Measurements from ENCODE around the gene CYP11A1. TPM values are rescaled to one million over a fixed set of nuclear protein-coding genes. Genes with fewer than 3 reads are reported as not detected.

Gene CYP11A1
- not detected for total RNA-seq

GRCh38 chr15:74367296-74367854 lies at the start of gene CYP11A1:
CYP11A1 (minus strand) TSS chr15:74367646; CDS start chr15:74367585, 61 bp downstream.
- ATAC-seq (no peak), DNase-seq (no peak)
- peaks cover 50% of the 10 kb centered on the region for H3K27me3 Mint-ChIP-seq (ENCODE audit: low read depth)
- H3K4me3 Mint-ChIP-seq = peak within 1 kb of the TSS; percentile 29
- no peaks in the 10 kb centered on the region for H3K36me3 Mint-ChIP-seq (ENCODE audit: low read depth)
- H3K9me3 Mint-ChIP-seq (ENCODE audit: insufficient read depth) = no peaks in the 10 kb centered on the region
- H3K4me1 Mint-ChIP-seq (ENCODE audit: low read depth) = peaks cover 7% of the 10 kb centered on the region
- ChIA-PET CTCF (interaction anchor here (1.0 to 1.8 kb wide), 3 partner anchors 8 to 265 kb away, joined by 3 to 5 read pairs (median 4); no protein-coding TSS in a partner anchor), POLR2A (no interaction called here)
- no peak within 1 kb of the TSS for H3K27ac Mint-ChIP-seq

DNA sequence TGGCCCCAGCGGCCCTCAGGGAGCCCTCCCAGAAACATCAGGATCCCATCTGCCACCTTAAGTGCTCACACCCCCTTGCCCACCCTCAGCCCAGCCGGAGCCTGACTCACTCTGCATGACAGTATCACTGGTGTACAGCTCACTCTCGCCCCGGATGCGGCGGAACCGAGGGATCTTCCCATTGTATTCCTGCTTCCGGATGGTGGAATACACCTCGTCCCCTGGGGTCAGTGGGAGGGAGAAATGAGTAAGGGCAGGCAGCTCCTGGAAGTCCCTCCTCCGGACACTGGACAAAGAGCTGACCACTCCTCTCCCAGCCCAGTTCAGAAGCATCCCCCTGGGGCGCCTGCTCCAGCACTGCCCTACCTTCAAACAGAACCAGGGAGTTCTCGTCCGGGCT lies 49.8 kb upstream of the CYP11A1 start:
- peaks cover 35% of the 10 kb centered on the region for H3K36me3 Mint-ChIP-seq (ENCODE audit: low read depth)
- CTCF ChIA-PET = interaction anchor here (1.4 kb wide), 1 partner anchor 20 kb away, joined by 3 read pairs; no protein-coding TSS in a partner anchor
- no peak overlapping the region for H3K4me3 Mint-ChIP-seq
- H3K27ac Mint-ChIP-seq = no peak overlapping the region
- no peaks in the 10 kb centered on the region for H3K27me3 Mint-ChIP-seq (ENCODE audit: low read depth)
- peaks cover 58% of the 10 kb centered on the region for H3K4me1 Mint-ChIP-seq (ENCODE audit: low read depth)
- no peak for ATAC-seq
- POLR2A ChIA-PET = no interaction called here
- DNase-seq = no peak
- H3K9me3 Mint-ChIP-seq (ENCODE audit: insufficient read depth) = no peaks in the 10 kb centered on the region

- H3K27ac Mint-ChIP-seq = peak overlapping the region; percentile 56
- POLR2A ChIA-PET = no interaction called here
- DNase-seq (no peak), ATAC-seq (no peak)
- H3K27me3 Mint-ChIP-seq (ENCODE audit: low read depth) = no peaks in the 10 kb centered on the region
- no peaks in the 10 kb centered on the region for H3K9me3 Mint-ChIP-seq (ENCODE audit: insufficient read depth)
- CTCF ChIA-PET = interaction anchor here (1.4 kb wide), 1 partner anchor 21 kb away, joined by 3 read pairs; no protein-coding TSS in a partner anchor
- peaks cover 39% of the 10 kb centered on the region for H3K36me3 Mint-ChIP-seq (ENCODE audit: low read depth)
- H3K4me1 Mint-ChIP-seq (ENCODE audit: low read depth) = peaks cover 52% of the 10 kb centered on the region
- H3K4me3 Mint-ChIP-seq = no peak overlapping the region
Measured at GRCh38 chr15:74415966-74416916, 48.8 kb upstream of the CYP11A1 start.

DNA sequence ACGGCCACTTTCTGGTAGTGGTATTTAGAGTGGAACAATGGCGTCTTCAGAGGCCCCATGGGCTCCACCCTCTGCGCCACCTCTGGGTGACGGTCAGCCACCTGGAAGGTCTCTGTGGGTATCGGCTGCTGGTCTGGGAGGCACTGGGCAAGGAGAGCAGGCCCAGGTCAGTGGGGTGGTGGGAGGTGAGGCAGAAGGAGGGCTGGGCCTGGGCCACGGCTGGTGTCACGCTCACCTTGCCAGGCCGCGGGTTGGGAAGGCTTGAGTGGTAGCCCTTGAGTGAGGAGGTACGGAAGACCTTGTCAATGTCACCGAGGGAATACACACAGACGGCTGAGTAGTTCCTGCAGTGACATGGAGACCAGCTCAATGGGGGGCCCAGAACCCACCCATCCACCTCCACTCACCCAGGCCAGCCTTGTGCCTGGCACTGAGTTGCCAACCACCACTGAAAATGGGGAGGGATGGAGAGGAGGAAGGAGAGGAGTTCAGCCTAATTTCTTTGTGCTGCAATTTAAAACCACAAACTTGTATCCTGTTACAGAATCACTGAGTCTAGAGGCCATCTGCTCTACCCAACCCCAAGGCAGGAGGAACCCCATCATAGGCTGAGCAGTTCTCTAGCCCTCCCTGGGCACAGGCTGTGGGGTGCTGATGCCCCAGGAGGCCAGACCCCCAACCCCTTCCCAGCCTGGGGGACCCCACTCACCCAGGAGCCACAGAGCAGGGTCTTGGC lies 47.3 kb upstream of the CYP11A1 start:
- no peaks in the 10 kb centered on the region for H3K27me3 Mint-ChIP-seq (ENCODE audit: low read depth)
- H3K4me1 Mint-ChIP-seq (ENCODE audit: low read depth) = peaks cover 39% of the 10 kb centered on the region
- no peak overlapping the region for H3K4me3 Mint-ChIP-seq
- CTCF ChIA-PET = no interaction called here
- ATAC-seq (peak; percentile 64), DNase-seq (no peak)
- POLR2A ChIA-PET = no interaction called here
- peaks cover 44% of the 10 kb centered on the region for H3K36me3 Mint-ChIP-seq (ENCODE audit: low read depth)
- H3K27ac Mint-ChIP-seq = peak overlapping the region; percentile 56
- H3K9me3 Mint-ChIP-seq (ENCODE audit: insufficient read depth) = no peaks in the 10 kb centered on the region

DNA sequence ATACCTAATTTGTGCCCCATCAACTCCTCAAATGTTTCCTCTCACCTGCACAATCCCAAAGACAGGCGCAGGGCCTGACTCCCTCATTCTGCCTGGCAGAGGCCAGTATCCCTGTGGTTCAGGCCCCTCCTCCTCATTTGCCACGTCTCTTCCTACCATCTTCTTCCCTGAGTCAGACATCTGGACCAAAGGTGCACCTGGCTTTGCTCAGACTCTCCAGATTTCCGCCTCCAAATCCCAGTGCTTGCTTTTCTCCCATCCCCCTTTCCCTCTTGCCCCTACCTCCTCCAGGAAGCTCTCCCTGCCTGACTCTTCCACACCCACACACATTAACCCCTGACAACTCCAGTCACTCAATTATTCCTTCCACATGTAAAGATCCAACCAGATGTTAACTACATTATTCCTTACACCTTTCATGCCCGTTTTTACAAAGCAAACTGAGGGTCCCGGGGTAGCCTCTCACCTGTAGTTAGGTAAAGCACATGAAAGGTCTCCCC lies 46.7 kb upstream of the CYP11A1 start:
- DNase-seq (no peak), ATAC-seq (no peak)
- H3K4me1 Mint-ChIP-seq (ENCODE audit: low read depth) = peaks cover 34% of the 10 kb centered on the region
- H3K27ac Mint-ChIP-seq = peak overlapping the region; percentile 40
- POLR2A ChIA-PET = no interaction called here
- no peak overlapping the region for H3K4me3 Mint-ChIP-seq
- CTCF ChIA-PET = interaction anchor here (2.4 kb wide), 1 partner anchor 32 kb away, joined by 7 read pairs; no protein-coding TSS in a partner anchor
- H3K9me3 Mint-ChIP-seq (ENCODE audit: insufficient read depth) = no peaks in the 10 kb centered on the region
- H3K36me3 Mint-ChIP-seq (ENCODE audit: low read depth) = peaks cover 44% of the 10 kb centered on the region
- no peaks in the 10 kb centered on the region for H3K27me3 Mint-ChIP-seq (ENCODE audit: low read depth)

GRCh38 chr15:74413350-74414080 lies 46.1 kb upstream of the CYP11A1 start:
- Mint-ChIP-seq H3K27ac (peak overlapping the region; percentile 40), H3K4me3 (no peak overlapping the region), H3K9me3 (ENCODE audit: insufficient read depth) (no peaks in the 10 kb centered on the region), H3K4me1 (ENCODE audit: low read depth) (peaks cover 31% of the 10 kb centered on the region), H3K36me3 (ENCODE audit: low read depth) (peaks cover 44% of the 10 kb centered on the region), H3K27me3 (ENCODE audit: low read depth) (no peaks in the 10 kb centered on the region)
- POLR2A ChIA-PET = interaction anchor here (1.0 kb wide), 1 partner anchor 18 kb away, joined by 5 read pairs; no protein-coding TSS in a partner anchor
- ATAC-seq (no peak), DNase-seq (no peak)
- CTCF ChIA-PET = interaction anchor here (1.2 to 2.4 kb wide), 2 partner anchors 25 to 31 kb away, joined by 3 to 7 read pairs; no protein-coding TSS in a partner anchor

GRCh38 chr15:74412159-74412558 lies 44.7 kb upstream of the CYP11A1 start:
- no peaks in the 10 kb centered on the region for H3K27me3 Mint-ChIP-seq (ENCODE audit: low read depth)
- peaks cover 30% of the 10 kb centered on the region for H3K4me1 Mint-ChIP-seq (ENCODE audit: low read depth)
- H3K27ac Mint-ChIP-seq = no peak overlapping the region
- H3K9me3 Mint-ChIP-seq (ENCODE audit: insufficient read depth) = no peaks in the 10 kb centered on the region
- DNase-seq (no peak), ATAC-seq (no peak)
- no peak overlapping the region for H3K4me3 Mint-ChIP-seq
- ChIA-PET POLR2A (interaction anchor here (1.0 kb wide), 2 partner anchors 19 to 27 kb away, joined by 3 to 5 read pairs; no protein-coding TSS in a partner anchor), CTCF (interaction anchor here (1.7 to 2.4 kb wide), 2 partner anchors 9 to 30 kb away, joined by 5 to 7 read pairs; no protein-coding TSS in a partner anchor)
- H3K36me3 Mint-ChIP-seq (ENCODE audit: low read depth) = peaks cover 44% of the 10 kb centered on the region

DNA sequence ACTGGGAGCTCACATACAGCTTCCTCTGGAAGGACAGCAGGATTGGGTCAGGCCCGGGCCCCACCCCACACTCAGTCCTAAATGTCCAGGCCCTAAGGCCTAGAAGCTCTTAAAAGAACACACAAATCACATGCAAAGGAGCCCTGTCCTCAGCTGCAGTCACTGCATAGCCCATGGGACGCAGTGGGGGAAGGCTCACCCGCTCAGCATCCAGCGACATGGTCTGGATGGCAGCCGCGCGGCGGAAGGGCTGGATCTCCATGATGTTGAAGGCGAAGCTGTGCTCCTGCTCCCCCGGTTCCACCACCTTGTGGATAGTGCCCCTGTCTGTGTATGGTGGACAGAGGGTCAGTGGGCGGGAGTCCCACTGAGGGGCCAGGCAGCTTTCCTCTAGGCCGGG lies 44.2 kb upstream of the CYP11A1 start:
- CTCF ChIA-PET = interaction anchor here (1.7 kb wide), 1 partner anchor 8 kb away, joined by 5 read pairs; no protein-coding TSS in a partner anchor
- Mint-ChIP-seq H3K9me3 (ENCODE audit: insufficient read depth) (no peaks in the 10 kb centered on the region), H3K36me3 (ENCODE audit: low read depth) (peaks cover 44% of the 10 kb centered on the region), H3K27me3 (ENCODE audit: low read depth) (no peaks in the 10 kb centered on the region), H3K4me1 (ENCODE audit: low read depth) (peaks cover 27% of the 10 kb centered on the region), H3K27ac (no peak overlapping the region), H3K4me3 (no peak overlapping the region)
- POLR2A ChIA-PET = interaction anchor here (1.0 kb wide), 1 partner anchor 27 kb away, joined by 3 read pairs; no protein-coding TSS in a partner anchor
- no peak for ATAC-seq
- no peak for DNase-seq

GRCh38 chr15:74410502-74410901 lies 43.1 kb upstream of the CYP11A1 start:
- DNase-seq (no peak), ATAC-seq (no peak)
- peaks cover 22% of the 10 kb centered on the region for H3K4me1 Mint-ChIP-seq (ENCODE audit: low read depth)
- H3K36me3 Mint-ChIP-seq (ENCODE audit: low read depth) = peaks cover 35% of the 10 kb centered on the region
- no peaks in the 10 kb centered on the region for H3K9me3 Mint-ChIP-seq (ENCODE audit: insufficient read depth)
- H3K27me3 Mint-ChIP-seq (ENCODE audit: low read depth) = no peaks in the 10 kb centered on the region
- ChIA-PET CTCF (interaction anchor here (1.1 to 1.5 kb wide), 4 partner anchors 20 to 36 kb away, joined by 3 to 5 read pairs (median 4); no protein-coding TSS in a partner anchor), POLR2A (interaction anchor here (1.1 to 1.4 kb wide), 2 partner anchors 11 to 26 kb away, joined by 3 read pairs; no protein-coding TSS in a partner anchor)
- no peak overlapping the region for H3K27ac Mint-ChIP-seq
- H3K4me3 Mint-ChIP-seq = no peak overlapping the region

- Mint-ChIP-seq H3K4me3 (no peak overlapping the region), H3K4me1 (ENCODE audit: low read depth) (peaks cover 16% of the 10 kb centered on the region), H3K27me3 (ENCODE audit: low read depth) (no peaks in the 10 kb centered on the region), H3K9me3 (ENCODE audit: insufficient read depth) (no peaks in the 10 kb centered on the region), H3K27ac (no peak overlapping the region), H3K36me3 (ENCODE audit: low read depth) (peaks cover 23% of the 10 kb centered on the region)
- ATAC-seq = no peak
- DNase-seq = no peak
- POLR2A ChIA-PET = interaction anchor here (0.6 to 1.4 kb wide), 3 partner anchors 9 to 12 kb away, joined by 3 read pairs; no protein-coding TSS in a partner anchor
- CTCF ChIA-PET = interaction anchor here (0.8 to 1.5 kb wide), 4 partner anchors 16 to 30 kb away, joined by 3 to 5 read pairs (median 3); no protein-coding TSS in a partner anchor
Measured at GRCh38 chr15:74409225-74409624, 41.8 kb upstream of the CYP11A1 start.
